Epidermal melanocyte (primary cell): Measurements from ENCODE around the gene SIRPA.

ENCODE experiments used
- DNase-seq: peaks from one replicate; pipeline ENCODE4 v3.0.0; 2011; ENCODE audit warnings: low spot score; ENCODE audit not compliant: insufficient read length

SIRPA gene

DNA sequence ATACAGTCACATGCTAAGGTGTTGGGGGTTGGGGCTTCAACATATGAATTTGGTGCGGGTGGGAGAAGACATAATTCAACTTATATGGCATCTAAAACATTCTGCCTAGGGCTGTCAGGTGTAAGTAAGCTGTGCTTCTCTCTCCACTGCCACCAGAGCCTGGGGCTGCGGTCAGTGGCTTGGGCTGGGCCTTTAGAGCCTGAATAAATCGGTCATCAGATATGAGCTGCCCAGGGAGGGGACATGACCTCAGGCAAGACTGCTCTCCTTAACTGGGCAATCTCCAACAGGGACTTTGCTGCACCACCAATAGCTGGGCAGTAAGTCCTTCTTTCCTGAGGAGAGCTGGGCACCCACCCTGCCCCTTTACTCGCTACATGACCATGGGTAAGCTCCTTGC lies 24.9 kb upstream of the SIRPA start:
- DNase-seq: no peak

DNA sequence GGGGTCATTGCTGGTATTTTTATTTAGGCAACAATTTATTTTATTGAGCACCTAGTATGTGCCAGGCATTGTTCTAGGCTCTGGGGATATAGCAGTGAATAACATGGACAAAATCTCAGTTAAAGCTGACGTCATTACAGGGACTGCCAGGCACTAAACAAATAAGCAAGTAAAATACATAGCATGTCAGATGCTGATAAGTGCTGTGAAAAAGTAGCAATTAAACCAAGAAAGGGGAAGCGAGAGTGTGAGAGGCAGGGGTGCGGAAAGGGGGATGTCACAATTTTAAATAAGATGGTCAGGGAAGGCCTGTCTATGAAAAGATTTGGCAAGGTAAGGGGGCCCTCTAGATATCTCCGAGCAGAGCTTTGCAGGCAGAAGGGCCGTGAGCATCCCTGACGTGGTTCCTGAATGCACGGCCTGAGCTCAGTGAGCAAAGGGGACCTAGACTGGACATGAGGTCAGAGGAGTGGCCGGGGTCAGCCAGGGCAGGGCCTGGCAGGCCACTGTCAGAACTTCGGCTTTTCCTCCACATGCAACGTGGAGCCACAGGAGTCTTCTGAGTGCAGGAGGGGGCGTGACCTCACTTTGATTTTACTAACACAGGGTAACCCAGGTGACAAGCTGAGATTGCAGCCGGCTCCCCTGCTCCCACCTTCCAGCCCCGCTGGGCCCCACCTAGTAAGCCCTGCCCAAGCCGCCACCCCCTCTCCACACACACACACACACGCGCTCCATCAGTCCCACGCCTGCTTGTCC lies 24.2 kb upstream of the SIRPA start:
- no peak for DNase-seq

DNA sequence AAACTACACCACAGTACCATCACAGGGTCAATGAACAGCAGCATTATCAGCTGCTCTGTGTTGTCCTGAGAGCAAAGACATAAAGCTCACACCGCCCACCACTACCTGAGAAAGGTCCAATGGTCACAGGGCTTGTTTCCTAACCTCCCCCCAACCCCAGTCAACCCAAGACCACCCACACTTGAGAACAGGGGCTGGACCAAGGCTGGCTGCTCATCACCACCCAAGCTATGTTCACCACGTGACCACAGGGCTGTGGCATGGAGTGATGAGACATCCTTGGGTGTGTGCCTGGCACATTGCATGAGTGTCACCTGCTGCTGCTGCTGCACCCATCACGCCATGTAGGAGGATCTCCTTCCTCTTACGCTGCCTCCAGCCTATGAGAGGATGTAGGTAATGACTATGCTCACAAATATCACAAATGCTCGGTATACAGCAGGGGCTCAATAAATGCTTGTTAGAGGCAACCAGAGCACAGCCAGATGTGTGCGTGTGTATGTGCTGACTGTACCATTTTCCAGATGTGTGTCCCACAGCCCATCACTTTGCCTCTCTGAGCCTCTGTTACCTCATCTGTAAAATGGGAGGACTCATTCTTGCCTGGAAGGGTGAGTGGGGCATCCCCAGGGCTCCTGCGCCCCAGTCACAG lies 23.3 kb upstream of the SIRPA start:
- DNase-seq: no peak

DNA sequence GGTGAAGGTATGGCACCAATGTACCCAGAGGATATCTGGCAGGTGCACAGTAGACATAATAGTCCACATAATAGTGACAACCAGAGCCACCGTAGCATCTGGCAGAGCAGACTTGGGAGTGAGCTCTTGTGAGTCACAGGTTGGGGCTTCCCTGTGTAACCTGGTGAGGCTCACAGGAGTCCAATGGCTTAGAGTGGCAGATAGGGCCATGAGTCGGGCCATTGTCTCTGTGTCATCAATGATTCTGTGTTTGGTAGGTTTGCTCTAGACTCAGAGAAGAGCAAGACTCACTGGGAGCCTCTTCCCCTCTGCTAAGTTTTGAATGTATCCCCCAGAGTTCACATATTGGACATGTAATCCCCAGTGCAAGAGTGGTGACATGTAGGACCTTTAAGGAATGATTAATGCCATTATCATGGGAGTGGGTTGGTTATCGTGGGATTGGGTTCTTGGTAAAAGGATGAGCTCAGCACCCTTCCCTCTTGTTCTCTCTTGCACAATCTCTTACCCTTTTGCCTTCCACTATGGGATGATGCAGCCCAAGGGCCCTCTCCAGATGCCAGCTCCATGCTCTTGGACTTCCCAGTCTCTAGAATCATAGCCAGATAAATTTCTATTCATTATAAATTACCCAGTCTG lies 22.6 kb upstream of the SIRPA start:
- DNase-seq: no peak

DNA sequence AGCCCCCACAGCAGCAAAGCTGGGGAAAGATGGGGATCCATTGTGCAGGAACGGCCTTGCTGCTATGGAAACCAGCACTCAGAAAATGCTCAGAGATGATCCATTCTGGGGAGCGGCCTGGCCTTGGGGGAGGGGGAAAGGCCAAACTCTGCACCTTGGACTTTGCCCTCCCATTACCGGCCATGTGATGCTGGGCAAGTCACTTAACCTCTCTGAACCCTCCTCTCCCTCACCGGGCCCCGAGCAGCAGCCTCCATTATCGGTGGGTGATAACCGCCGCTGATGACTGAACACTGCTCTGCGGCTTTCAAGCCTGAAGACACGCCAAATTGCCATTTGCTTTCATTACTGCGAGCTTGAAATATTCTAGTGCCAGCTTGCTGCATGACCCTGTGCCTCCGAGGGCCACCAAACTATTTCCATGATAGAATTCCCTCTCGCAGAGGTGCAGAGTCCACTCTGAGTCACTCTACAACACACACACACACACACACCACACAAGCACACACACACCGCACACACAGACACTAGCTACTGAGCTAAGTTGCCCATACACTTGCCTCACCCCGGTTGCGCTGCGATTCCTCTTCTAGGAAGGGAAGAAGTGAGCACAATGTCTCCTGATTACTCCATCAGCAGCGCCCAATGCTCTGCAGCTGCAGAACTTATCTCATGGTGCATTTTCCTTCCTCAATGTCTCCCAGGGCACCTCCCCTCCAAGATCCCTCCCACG lies 20.6 kb upstream of the SIRPA start:
- DNase-seq: no peak

DNA sequence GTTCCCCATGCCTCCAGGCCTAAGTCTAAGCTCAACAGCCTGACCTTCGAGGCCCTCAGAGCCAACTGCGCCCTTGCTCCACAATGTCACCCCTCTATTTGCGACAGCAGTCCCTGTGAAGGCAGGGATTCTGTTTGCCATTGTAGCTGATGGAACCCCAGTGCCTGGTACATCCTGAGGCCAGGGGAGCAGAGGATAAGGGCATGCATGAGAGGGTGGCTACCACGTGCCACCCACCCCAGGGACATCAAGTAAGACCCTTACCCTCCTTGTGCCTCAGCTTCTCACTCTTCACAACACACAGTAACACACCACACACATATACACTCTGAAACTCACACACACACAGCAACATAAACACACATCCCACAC lies 20.0 kb upstream of the SIRPA start:
- DNase-seq: no peak

DNA sequence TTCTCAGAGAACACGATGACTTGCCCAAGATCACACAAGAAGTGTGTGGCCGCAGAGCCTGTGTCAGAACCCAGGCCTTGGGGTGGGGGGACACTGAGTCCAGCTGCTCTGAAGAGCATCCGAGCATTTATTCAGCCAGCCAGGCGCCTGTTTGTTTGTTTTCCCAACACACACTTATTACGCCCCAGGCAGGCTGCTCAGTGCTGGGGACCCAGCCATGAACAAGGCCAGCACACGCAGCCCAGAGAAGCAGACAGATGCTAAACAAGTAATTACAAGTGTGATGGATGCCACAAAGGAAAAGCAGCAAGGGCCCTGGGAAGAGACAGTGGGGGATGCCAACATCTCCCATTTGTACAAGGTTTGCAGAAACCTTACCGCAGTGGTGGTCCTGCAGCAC lies 19.4 kb upstream of the SIRPA start:
- DNase-seq: no peak

DNA sequence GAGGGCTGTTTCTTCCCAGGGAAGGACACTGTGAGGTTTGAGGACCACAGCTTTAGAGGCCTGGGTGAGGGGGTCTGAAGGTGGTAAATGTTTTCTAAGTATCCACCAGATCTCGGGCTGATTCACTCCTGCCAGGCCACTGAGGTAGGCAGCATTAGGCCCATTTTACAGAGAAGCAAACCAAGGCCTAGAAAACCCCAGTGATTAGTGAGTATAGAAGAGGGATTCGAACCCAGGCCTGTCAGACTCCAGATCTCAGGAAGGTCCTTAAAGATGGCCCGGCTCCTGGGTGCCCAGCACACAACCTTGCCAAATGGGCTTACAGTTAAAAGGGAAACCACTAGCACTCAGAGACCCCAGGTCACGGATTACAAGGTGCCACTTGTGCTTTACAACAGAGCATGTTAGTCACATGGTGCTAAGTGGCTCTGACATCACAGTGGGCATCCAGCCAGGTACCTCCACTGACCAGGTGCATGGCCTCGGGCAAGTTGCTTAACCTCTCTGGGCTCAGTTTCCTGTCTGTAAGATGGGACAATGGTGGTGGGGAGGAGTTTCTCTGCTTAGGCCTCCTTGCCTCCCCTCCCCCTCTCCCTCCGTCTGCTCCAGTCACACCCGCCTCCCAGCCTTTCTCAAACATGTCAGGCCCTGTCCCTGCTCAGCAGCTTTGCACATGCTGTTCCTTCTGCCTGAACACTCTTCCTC lies 18.8 kb upstream of the SIRPA start:
- DNase-seq: no peak

DNA sequence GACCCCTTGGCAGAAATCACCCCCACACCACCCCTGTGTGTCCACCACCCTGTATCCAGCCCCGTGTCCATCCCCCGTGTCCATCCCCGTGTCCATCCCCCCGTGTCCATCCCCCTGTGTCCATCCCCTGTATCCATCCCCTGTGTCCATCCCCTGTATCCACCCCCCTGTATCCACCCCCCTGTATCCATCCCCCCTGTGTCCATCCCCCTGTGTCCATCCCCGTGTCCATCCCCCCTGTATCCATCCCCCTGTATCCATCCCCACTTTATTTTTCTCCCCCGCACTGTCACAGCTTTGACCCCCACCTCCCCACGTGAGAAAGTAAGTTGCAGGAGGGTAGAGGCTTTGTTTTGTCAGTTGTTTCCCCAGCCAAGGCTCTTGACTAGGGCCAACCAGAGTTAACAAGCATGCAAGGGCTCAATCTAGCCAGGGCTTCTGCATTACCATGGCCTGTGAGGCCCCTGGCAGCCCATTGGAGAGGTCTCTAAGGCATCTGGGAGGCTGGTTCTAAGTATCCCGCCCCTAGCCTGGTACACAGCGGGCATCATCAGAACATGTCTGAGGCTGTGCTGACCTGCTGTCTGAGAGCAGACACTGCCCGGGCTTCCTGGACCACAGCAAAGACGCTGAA lies 18.1 kb upstream of the SIRPA start:
- no peak for DNase-seq

DNA sequence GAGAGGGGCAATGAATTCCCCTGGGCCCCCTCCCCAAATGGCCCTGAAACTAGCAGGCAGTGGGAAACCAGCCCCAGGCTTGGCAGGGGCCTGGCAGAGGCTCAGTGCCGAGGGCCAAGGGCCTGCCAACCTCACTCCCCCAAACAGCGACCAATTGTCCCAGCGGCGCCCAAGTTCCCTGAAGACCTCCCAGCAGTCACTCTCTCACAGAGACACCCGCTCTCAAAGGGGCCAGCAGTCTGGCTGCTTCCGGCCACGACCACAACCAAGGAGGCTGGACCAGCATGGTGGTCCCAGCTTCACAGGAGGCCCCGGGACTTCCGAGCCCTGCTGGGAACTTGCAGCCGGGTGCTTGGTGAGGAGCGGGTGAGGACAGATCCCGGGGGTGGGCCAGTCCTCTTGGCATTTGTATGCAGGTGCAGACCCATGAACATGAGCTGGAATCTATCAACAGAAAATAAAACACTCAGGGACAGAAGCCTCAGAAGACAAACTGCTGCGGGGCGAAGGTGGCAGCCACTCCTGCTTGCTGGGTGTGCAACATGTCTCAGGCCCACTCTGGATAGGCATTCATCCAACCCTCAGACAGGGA lies 17.5 kb upstream of the SIRPA start:
- DNase-seq: no peak

DNA sequence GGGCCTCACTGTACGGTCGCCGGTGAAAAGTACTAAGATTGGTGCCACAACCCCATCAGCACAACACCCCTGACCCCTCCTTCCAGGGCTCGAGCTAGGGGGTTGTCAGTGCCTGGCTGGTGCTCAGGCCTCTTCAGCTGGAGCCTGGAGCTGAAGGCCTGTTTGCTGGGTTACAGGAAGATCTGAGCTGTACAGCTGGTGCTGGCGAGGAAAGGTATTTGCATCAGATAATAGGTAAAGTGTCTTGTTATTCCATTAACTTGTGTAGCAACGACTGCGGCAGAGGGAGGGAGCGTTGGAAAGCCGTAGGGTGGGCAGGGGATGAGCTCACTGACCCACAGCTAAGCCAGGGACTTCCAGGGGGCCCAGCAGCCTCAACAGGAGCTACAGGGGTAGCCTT lies 15.8 kb upstream of the SIRPA start:
- no peak for DNase-seq

DNA sequence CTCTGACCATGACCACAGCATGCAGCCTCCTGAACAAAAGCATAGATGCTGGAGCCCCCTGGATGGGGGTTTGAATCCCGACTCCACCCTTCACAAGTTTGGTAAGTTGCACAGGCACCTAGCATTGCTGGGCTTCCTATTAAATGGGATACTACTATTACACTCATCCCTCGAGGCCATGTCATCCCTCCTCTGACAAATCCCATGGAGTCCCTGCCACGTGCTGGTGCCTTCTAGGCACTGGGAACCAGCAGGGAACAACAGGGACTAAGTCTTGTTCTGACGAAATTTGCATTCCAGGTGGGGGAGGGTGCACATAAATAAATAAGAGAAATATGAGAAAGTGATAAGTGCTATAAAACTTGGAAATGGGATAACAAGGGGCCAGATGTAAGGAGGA lies 15.3 kb upstream of the SIRPA start:
- DNase-seq: no peak

DNA sequence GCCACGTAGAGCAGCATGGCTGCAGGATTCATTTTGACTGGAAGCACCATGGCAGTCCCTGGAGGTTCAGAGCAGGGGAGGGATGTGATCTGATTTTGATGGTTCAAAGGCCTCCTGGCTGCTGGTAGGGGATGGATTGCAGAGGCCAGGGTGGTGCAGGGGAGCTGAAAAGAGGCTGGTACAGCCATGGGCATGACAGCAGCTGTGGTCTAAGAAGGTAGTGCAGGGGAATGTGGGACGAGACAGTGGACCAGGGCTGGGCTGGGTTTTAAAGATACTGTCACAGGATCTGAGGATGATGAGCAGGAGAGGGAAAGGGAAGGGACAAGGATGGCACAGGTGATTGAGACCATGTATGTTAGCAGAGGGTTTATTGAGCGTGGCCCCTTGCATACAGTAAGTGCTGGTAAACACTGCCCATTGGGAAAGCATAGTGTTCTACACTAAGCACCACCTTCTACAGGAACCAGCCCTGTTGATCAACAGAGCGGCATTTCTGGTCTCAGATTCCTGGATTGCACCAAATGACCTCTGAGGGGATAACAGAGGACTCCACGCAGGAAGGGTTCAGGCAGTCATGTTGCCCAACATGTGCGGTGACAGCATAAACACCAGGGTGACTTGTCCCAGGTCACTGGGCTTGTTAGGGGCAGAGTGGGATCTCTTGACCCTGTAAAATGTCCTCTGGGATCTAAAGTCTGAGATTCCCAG lies 14.5 kb upstream of the SIRPA start:
- no peak for DNase-seq

DNA sequence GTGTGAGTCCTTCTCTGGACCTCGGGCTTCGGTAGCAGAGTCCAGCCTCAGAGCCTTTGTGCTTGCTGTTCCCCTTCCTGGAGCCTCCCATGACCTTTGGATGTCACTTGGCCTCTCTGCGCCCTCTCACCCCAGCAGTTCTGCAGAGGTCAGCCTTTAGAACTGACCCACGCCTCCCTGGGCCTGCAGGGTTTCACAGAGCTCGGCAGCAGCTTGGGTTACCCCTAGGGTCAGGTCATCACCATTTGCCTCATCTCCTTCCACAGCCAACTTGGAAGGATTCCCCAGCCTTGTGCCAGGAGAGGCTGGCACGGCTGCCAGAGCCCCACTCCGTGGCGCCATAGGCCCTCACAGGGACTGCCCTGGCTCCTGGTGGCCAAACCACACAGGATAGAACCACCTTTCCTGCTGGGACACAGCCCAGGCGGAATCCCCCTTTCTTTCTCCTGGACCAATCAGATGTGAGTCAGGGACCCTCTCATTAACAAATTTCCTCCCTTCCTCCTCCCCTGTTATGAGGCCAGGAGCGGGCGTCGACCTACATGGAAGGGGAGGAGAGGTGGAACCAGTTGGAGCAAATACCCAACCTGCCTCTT lies 13.9 kb upstream of the SIRPA start:
- no peak for DNase-seq

DNA sequence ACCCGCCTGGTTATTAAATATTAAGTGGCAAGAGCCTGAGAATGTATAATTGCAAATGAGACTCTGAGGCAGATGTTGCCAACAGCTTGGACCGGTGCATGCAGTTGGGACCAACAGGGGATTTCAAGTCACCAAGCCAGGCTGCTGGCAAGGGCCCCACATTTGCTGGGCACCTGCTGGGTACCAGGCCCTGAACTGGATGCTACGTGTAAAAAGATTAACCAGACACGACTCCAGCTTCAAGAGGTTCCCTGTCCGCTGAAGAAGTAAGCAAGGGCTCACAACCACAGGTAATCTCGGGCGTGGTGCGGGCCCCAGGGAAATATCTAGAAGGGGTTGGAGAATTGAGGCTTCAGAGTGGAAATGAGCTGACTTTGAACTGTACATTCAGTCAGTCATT lies 13.2 kb upstream of the SIRPA start:
- no peak for DNase-seq

DNA sequence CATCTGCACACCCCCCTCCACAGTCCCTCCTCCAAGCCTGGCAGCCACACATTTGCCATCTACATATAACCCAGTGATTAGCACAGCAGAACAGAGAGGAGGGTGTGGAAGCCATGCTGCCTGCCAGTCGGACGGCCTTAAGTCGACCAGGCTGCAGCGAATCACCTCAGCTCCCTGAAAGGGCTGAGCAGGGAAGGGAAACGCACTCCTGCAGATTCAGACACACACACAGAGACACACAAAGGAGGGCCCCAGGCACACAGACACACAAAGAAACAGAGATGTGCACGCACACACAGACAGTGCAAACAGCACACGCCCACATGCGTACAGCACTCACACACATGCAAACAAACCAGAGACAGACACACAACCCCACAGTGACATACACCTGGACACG lies 11.2 kb upstream of the SIRPA start:
- DNase-seq: no peak

DNA sequence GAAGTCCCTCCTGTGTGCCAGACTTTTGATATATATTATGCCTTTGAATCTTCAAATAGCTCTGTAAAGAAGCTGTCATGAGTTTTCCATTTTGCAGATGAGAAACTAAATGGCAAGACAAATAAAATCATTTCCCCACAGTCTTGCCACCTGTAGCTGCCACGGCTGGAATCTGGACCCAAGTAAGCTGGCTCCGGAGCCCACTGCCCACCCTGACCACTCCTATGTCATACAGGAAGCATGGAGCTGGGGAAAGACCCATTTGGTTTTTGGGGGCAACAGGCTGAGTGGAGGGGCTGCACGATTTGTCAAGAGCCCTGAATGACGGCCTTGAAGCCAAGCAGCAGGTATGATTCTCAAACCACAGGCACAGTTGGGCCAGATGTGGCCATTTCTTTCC lies 10.0 kb upstream of the SIRPA start:
- DNase-seq: no peak

DNA sequence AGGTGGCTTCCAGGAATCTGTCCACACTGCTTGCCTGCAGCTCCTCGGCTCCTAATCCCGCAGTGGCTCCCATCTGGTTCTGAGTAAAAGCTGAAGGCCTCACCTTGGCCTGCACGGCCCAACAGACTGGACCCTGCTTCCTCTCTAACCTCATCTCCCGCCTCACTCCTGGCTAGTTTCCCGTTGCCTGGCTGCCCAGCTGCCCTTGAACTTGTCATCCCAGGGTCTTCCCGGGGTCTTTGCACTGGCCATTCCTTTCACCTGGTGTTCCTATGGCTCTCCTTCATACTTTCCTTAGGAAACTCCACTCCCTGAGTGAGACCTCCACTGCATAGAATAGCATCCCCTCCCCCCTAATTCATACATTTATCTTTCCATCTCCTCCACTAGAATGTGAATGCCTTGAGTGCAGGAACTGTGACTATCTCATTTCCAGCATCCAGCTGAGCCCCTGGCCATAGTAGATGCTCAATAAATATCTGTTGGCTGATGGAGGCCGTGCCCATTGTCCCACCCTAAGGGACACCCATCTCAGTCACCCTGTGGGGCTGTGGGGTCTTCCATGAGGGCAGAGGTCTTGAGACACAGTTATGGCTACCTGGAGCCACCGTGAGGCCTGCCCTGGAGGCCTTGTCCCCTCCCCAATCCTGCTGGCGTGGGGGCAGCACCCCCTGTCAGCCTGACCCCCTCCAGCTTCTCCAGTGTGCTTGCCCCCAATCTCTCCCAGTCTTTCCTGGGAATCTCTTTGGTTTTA lies 9.1 kb upstream of the SIRPA start:
- DNase-seq: no peak

DNA sequence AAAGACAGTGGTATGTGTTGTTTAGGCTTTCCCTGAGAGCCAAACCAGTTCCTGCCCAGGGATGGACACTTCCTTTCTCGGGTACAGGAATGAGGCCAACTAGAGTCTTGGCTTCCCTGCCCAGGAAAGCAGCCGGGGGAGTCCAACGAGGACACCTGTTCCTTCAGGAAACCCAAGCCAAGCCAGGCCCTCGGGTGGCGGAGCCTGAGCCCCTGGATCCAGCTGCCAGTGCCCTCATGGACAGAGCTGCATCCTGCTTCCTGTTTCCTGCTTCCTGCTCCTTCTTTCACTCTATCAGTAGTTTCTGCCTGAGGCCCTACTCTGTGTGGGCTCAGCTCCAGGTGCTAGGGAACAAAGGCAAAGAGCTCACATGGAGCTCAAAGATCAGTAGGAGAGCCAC lies 7.9 kb upstream of the SIRPA start:
- no peak for DNase-seq
